H9 (cell line): ENCODE results near the gene BATF. TPM values are rescaled to one million over a fixed set of nuclear protein-coding genes. Genes with fewer than 3 reads are reported as not detected.

Experiments used
- DNase-seq: peaks from one replicate; pipeline ENCODE4 v3.0.0-alpha.2; 2017
- H2AFZ ChIP-seq: one replicate; pipeline ENCODE4 v1.6.1; 2013; ENCODE audit warnings: mild to moderate bottlenecking, low read length, control low read depth, moderate library complexity
- H2AK5ac ChIP-seq: 2 replicates; pipeline ENCODE4 v1.6.1; 2013; ENCODE audit warnings: low read length, control low read depth, mixed read lengths; ENCODE audit not compliant: insufficient read length
- H2BK120ac ChIP-seq: one replicate; pipeline ENCODE4 v1.6.1; 2013; ENCODE audit warnings: low read depth, mild to moderate bottlenecking, low read length, control low read depth, inconsistent platforms; ENCODE audit not compliant: poor library complexity, severe bottlenecking
- H2BK12ac ChIP-seq: 2 replicates; pipeline ENCODE4 v1.6.1; 2013; ENCODE audit warnings: low read length, control low read depth, mixed read lengths, low read depth; ENCODE audit not compliant: insufficient read length
- H2BK15ac ChIP-seq: 2 replicates; pipeline ENCODE4 v1.6.1; 2013; ENCODE audit warnings: low read depth, low read length, control low read depth
- H2BK20ac ChIP-seq: one replicate; pipeline ENCODE4 v1.6.1; 2013; ENCODE audit warnings: low read depth, mild to moderate bottlenecking, low read length, control low read depth, inconsistent platforms; ENCODE audit not compliant: poor library complexity, severe bottlenecking
- H2BK5ac ChIP-seq: 2 replicates; pipeline ENCODE4 v1.6.1; 2013; ENCODE audit warnings: low read length, control low read depth, mixed read lengths; ENCODE audit not compliant: insufficient read length
- H3K14ac ChIP-seq: 2 replicates; pipeline ENCODE4 v1.6.1; 2013; ENCODE audit warnings: low read length, control low read depth; ENCODE audit not compliant: insufficient read depth
- H3K18ac ChIP-seq: 2 replicates; pipeline ENCODE4 v1.6.1; 2013; ENCODE audit warnings: low read depth, mild to moderate bottlenecking, mixed read lengths, low read length, control low read depth; ENCODE audit not compliant: insufficient read length
- H3K23ac ChIP-seq: 2 replicates; pipeline ENCODE4 v1.6.1; 2013; ENCODE audit warnings: low read length, control low read depth, mixed read lengths, low read depth; ENCODE audit not compliant: insufficient read length
- H3K23me2 ChIP-seq: 2 replicates; pipeline ENCODE4 v1.6.1; 2013; ENCODE audit warnings: low read depth, mild to moderate bottlenecking, mixed read lengths, low read length, control low read depth; ENCODE audit not compliant: insufficient read length, poor library complexity, severe bottlenecking
- H3K27ac ChIP-seq: 2 replicates; pipeline ENCODE4 v1.5.1; 2013; ENCODE audit warnings: low read length, control low read depth, mixed read lengths, low read depth; ENCODE audit not compliant: insufficient read length
- H3K27me3 ChIP-seq: 2 replicates; pipeline ENCODE4 v1.6.1; 2013; ENCODE audit warnings: low read length, control low read depth, inconsistent platforms; ENCODE audit not compliant: insufficient read depth
- H3K4ac ChIP-seq: 2 replicates; pipeline ENCODE4 v1.6.1; 2013; ENCODE audit warnings: low read depth, mild to moderate bottlenecking, control low read depth, inconsistent platforms, low read length, moderate library complexity
- H3K4me1 ChIP-seq: 2 replicates; pipeline ENCODE4 v1.6.1; 2013; ENCODE audit warnings: low read length, control low read depth, inconsistent platforms; ENCODE audit not compliant: insufficient read depth
- H3K4me2 ChIP-seq: 2 replicates; pipeline ENCODE4 v1.6.1; 2013; ENCODE audit warnings: low read length, control low read depth, mixed read lengths; ENCODE audit not compliant: insufficient read length, insufficient read depth
- H3K56ac ChIP-seq: 2 replicates; pipeline ENCODE4 v1.6.1; 2013; ENCODE audit warnings: low read depth, mild to moderate bottlenecking, mixed read lengths, low read length, control low read depth; ENCODE audit not compliant: insufficient read length
- H3K79me1 ChIP-seq: 2 replicates; pipeline ENCODE4 v1.6.1; 2013; ENCODE audit warnings: low read depth, mild to moderate bottlenecking, moderate library complexity, low read length, control low read depth, inconsistent platforms; ENCODE audit not compliant: insufficient read depth, poor library complexity, severe bottlenecking
- H3K79me2 ChIP-seq: 2 replicates; pipeline ENCODE4 v1.6.1; 2013; ENCODE audit warnings: low read length, control low read depth, inconsistent platforms; ENCODE audit not compliant: insufficient read depth
- H3K9ac ChIP-seq: 2 replicates; pipeline ENCODE4 v1.6.1; 2013; ENCODE audit warnings: low read length, control low read depth, mixed read lengths; ENCODE audit not compliant: insufficient read length; ENCODE audit errors: extremely low read depth
- H3K9me3 ChIP-seq: one replicate; pipeline ENCODE4 v1.6.1; 2013; ENCODE audit warnings: low read depth, low read length, inconsistent platforms; ENCODE audit not compliant: control insufficient read depth
- H3T11ph ChIP-seq: one replicate; pipeline ENCODE4 v1.6.1; 2013; ENCODE audit warnings: mild to moderate bottlenecking, low read length, control low read depth, inconsistent platforms
- H4K20me1 ChIP-seq: one replicate; pipeline ENCODE4 v1.6.1; 2013; ENCODE audit not compliant: control insufficient read depth, insufficient read length, insufficient read depth
- H4K5ac ChIP-seq: 2 replicates; pipeline ENCODE4 v1.6.1; 2013; ENCODE audit warnings: low read depth, mild to moderate bottlenecking, mixed read lengths, low read length, control low read depth; ENCODE audit not compliant: insufficient read length
- H4K8ac ChIP-seq: replicated peaks from 2 replicates; pipeline ENCODE4 v1.6.1; 2013; ENCODE audit warnings: low read length, control low read depth, mixed read lengths, low read depth; ENCODE audit not compliant: insufficient read length
- H4K91ac ChIP-seq: 2 replicates; pipeline ENCODE4 v1.6.1; 2013; ENCODE audit warnings: low read depth, mild to moderate bottlenecking, moderate library complexity, mixed read lengths, low read length, control low read depth; ENCODE audit not compliant: insufficient read length
- H3K27ac Mint-ChIP-seq, 3 experiments: 2 replicates in 2 of 3; 3 replicates in 1 of 3; pipeline ENCODE4 v1.8.0; 2020 to 2021; ENCODE audit warnings: mixed read lengths in 3 of 3, mild to moderate bottlenecking in 1 of 3, moderate library complexity in 1 of 3
- H3K27me3 Mint-ChIP-seq: 2 replicates; pipeline ENCODE4 v1.8.0; 2021; ENCODE audit warnings: low read depth, mild to moderate bottlenecking, moderate library complexity, mixed read lengths
- H3K36me3 Mint-ChIP-seq, 3 experiments: 2 replicates in 2 of 3; 3 replicates in 1 of 3; pipeline ENCODE4 v1.8.0; 2020 to 2021; ENCODE audit warnings: low read depth in 3 of 3, mixed read lengths in 3 of 3; ENCODE audit not compliant: insufficient read depth in 1 of 3
- H3K4me1 Mint-ChIP-seq, 2 experiments: 2 replicates each; pipeline ENCODE4 v1.8.0; 2020; ENCODE audit warnings: mixed read lengths in 2 of 2
- H3K4me3 Mint-ChIP-seq, 2 experiments: 2 replicates in 1 of 2; 3 replicates in 1 of 2; pipeline ENCODE4 v1.8.0; 2020 to 2021; ENCODE audit warnings: mild to moderate bottlenecking in 2 of 2, mixed read lengths in 2 of 2, moderate library complexity in 1 of 2
- H3K9me3 Mint-ChIP-seq, 2 experiments: 2 replicates in 1 of 2; 3 replicates in 1 of 2; pipeline ENCODE4 v1.8.0; 2020; ENCODE audit warnings: mild to moderate bottlenecking in 2 of 2, mixed read lengths in 2 of 2, moderate library complexity in 1 of 2
- whole genome bisulfite sequencing: extraction: QIAGEN DNeasy Blood & Tissue Kit; methylation state at CpG from one replicate; pipeline ENCODE4 v1.1.7; 2013; ENCODE audit warnings: missing lambda C conversion rate, low lambda C conversion rate, mixed read lengths; ENCODE audit not compliant: insufficient read length; ENCODE audit errors: extremely low coverage; 5-methylcytosine and 5-hydroxymethylcytosine counted together
- total RNA-seq: library from RNA; stranded (reverse); gene quantifications from 2 replicates; pipeline ENCODE4 v1.2.1, GENCODE V29; 2021
- TF ChIP-seq, protein P1 (sequence below): fragments of 200-600 bp; sonication (generic); conservative IDR thresholded peaks from 3 replicates; pipeline ENCODE4 v1.8.0; 2021; ENCODE audit warnings: antibody characterized with exemption, mild to moderate bottlenecking

BATF gene
- total RNA-seq, 1 experiment from 2014 or later: not detected

DNA sequence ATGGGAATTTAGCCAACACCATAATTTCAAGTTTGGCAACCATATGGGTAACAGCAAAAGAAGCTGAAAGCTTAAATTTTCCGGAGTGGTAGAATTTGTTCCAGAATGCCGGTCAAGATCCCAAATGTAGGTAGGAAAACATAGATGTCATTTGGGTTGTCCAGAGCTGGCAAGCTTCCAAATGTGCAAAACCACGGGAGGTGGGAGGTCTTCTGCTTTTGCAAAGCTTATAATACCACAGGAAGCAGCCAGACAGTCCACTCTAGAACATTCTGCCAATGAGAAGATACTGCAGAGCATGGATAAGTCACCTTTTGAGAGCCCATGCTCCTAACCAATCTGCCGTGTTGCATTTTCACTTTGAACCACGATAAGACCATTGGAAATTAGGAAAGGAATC is 26.4 kb upstream of the BATF start:
- no peak overlapping the region for H3K27ac Mint-ChIP-seq
- Histone ChIP-seq H3K14ac (no peak overlapping the region), H3K79me2 (no peaks in the 10 kb centered on the region), H3K79me1 (no peaks in the 10 kb centered on the region), H2BK15ac (no peak overlapping the region), H3K56ac (no peak overlapping the region), H4K20me1 (no peaks in the 10 kb centered on the region), H2BK12ac (no peak overlapping the region), H3K27ac (no peak overlapping the region), H2AFZ (no peak overlapping the region), H3K4me1 (no peaks in the 10 kb centered on the region), H2BK5ac (no peak overlapping the region), H3K23me2 (no peaks in the 10 kb centered on the region), H3K18ac (no peak overlapping the region), H3K23ac (no peak overlapping the region), H3T11ph (no peak overlapping the region), H3K9me3 (no peaks in the 10 kb centered on the region), H4K8ac (no peak overlapping the region), H2AK5ac (no peak overlapping the region), H3K27me3 (no peaks in the 10 kb centered on the region), H2BK120ac (no peak overlapping the region), H3K4me2 (no peak overlapping the region), H3K4ac (no peak overlapping the region), H3K9ac (no peak overlapping the region), H4K5ac (no peak overlapping the region), H2BK20ac (no peak overlapping the region), H4K91ac (no peak overlapping the region)
- H3K9me3 Mint-ChIP-seq: no peaks in the 10 kb centered on the region
- no peaks in the 10 kb centered on the region for H3K36me3 Mint-ChIP-seq
- H3K4me3 Mint-ChIP-seq: no peak overlapping the region
- H3K4me1 Mint-ChIP-seq: no peaks in the 10 kb centered on the region
- WGBS: no CpG with 5 or more reads among the region's 5 CpGs
- H3K27me3 Mint-ChIP-seq: no peaks in the 10 kb centered on the region; the same call in none of the 2 replicates
- TF ChIP-seq, protein P1, sequence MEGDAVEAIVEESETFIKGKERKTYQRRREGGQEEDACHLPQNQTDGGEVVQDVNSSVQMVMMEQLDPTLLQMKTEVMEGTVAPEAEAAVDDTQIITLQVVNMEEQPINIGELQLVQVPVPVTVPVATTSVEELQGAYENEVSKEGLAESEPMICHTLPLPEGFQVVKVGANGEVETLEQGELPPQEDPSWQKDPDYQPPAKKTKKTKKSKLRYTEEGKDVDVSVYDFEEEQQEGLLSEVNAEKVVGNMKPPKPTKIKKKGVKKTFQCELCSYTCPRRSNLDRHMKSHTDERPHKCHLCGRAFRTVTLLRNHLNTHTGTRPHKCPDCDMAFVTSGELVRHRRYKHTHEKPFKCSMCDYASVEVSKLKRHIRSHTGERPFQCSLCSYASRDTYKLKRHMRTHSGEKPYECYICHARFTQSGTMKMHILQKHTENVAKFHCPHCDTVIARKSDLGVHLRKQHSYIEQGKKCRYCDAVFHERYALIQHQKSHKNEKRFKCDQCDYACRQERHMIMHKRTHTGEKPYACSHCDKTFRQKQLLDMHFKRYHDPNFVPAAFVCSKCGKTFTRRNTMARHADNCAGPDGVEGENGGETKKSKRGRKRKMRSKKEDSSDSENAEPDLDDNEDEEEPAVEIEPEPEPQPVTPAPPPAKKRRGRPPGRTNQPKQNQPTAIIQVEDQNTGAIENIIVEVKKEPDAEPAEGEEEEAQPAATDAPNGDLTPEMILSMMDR: no peak
- no peak for DNase-seq
